GM12874 (cell line): ENCODE data around the gene CCDC28B.

ENCODE experiments used
- TF ChIP-seq, protein P1 (sequence below): IDR thresholded peaks from 2 replicates; pipeline ENCODE4 v1.5.1; 2011; ENCODE audit warnings: low read depth, mild to moderate bottlenecking, control low read depth, low read length, moderate library complexity; ENCODE audit not compliant: insufficient read depth

CCDC28B gene

GRCh38 chr1:32184650-32185049, 15.7 kb upstream of the CCDC28B start:
- TF ChIP-seq, protein P1, sequence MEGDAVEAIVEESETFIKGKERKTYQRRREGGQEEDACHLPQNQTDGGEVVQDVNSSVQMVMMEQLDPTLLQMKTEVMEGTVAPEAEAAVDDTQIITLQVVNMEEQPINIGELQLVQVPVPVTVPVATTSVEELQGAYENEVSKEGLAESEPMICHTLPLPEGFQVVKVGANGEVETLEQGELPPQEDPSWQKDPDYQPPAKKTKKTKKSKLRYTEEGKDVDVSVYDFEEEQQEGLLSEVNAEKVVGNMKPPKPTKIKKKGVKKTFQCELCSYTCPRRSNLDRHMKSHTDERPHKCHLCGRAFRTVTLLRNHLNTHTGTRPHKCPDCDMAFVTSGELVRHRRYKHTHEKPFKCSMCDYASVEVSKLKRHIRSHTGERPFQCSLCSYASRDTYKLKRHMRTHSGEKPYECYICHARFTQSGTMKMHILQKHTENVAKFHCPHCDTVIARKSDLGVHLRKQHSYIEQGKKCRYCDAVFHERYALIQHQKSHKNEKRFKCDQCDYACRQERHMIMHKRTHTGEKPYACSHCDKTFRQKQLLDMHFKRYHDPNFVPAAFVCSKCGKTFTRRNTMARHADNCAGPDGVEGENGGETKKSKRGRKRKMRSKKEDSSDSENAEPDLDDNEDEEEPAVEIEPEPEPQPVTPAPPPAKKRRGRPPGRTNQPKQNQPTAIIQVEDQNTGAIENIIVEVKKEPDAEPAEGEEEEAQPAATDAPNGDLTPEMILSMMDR: no peak

DNA sequence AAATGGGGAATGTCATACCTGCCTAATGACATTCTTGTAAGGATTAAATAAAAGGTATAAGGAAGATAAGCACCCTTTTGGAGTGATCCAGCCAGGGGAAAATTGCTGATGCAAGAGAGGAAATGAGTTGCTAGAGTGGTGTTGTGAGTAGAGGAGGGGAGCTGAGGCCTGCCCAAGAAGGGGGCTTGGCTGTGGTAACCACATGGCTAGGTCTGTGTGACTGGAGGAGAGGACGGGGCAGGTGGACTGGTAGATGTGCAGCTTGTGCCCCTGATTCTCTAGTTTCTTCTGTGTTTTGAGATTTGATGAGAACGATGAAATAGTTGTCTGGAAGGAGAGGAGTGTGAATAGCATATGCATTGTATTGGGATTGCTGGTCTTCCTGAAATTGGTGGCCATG, 14.3 kb upstream of the CCDC28B start:
- TF ChIP-seq, protein P1: no peak

- TF ChIP-seq, protein P1: no peak
Observed at GRCh38 chr1:32186491-32186890, 13.9 kb upstream of the CCDC28B start.

DNA sequence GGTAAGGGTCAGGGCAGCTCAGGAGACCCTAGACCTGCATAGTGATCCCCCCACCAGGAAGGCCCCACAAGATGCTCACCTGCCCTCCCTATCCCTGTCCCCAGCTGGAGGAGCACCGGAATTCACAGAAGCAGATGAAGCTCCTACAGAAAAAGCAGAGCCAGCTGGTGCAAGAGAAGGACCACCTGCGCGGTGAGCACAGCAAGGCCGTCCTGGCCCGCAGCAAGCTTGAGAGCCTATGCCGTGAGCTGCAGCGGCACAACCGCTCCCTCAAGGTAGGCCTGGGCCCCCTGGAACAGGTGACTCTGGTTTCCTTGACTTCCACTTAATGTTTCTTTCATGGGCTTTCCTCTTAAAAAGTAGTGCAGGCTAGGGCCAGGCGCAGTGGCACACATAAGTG, 12.5 kb upstream of the CCDC28B start:
- TF ChIP-seq, protein P1: no peak

DNA sequence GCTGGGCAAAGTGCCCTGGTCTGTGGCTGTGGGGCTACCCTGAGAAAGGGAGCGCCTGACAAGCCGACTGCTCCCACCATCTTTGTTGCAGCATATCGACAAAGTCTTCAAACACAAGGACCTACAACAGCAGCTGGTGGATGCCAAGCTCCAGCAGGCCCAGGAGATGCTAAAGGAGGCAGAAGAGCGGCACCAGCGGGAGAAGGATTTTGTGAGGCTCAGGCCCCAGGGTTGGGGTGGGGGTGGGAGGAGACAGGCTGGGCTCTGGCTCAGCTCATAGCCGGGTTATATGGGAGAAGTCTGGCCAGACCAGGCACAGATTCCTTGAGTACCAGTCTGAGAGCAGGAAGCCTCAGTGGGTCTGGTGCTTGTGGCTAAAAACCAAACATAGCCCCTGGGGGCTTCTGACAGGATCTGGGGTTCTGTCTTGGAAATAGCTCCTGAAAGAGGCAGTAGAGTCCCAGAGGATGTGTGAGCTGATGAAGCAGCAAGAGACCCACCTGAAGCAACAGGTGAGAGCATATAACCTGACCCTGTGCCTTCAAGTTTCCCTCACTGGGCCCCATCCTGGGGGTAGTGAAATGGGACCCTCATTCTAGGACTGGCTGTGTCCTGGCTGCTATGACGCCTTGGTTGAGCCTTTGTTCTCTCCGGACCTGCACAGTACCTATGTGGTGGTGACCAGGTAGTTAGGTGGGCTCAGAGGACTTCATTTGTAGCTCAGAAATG, 8.0 kb upstream of the CCDC28B start:
- TF ChIP-seq, protein P1: no peak

DNA sequence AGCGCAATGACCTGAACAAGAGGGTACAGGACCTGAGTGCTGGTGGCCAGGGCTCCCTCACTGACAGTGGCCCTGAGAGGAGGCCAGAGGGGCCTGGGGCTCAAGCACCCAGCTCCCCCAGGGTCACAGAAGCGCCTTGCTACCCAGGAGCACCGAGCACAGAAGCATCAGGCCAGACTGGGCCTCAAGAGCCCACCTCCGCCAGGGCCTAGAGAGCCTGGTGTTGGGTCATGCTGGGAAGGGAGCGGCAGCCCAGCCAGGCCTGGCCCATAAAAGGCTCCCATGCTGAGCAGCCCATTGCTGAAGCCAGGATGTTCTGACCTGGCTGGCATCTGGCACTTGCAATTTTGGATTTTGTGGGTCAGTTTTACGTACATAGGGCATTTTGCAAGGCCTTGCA, 5.4 kb upstream of the CCDC28B start:
- TF ChIP-seq, protein P1: no peak

DNA sequence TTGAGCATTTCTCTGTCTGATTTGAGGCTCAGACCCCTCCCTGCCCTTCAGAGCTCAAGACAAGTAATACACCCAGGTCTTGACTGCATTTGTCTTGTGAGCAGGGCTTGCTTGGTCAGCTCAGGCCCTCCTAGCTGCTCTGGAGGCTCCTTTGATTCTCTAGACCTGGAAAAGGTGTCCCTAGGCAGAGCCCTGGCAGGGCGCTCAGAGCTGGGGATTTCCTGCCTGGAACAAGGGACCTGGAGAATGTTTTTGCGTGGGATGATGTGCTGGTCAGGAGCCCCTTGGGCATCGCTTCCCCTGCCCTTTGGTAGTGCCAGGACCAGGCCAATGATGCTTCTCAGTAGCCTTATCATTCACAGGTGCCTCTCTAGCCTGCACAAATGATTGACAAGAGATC, 4.9 kb upstream of the CCDC28B start:
- TF ChIP-seq, protein P1: no peak
